Panc1 (cell line): ENCODE results near the gene MEP1B. TPM values are rescaled to one million over a fixed set of nuclear protein-coding genes. Genes with fewer than 3 reads are reported as not detected.

Experiments used
- ATAC-seq: fragments of 200-7000 bp; cut with Tn5 transposase; 2 replicates; pipeline ENCODE4 v1.9.1; 2020; ENCODE audit warnings: mild to moderate bottlenecking, moderate library complexity
- BruUV-seq: library from RNA; stranded (reverse); fragments of 400-500 nt; replicated peaks from 2 replicates; lab custom pipeline; 2021; lab: Mats Ljungman, UMichigan
- CTCF ChIA-PET: fragments of 300-600 bp; sonication (Branson Sonifier 250); formaldehyde crosslinking; loops from one replicate; lab custom pipeline; 2022; ENCODE audit warnings: antibody characterized with exemption; lab: Charles Lee
- POLR2A ChIA-PET: fragments of 300-600 bp; sonication (Branson Sonifier 250); formaldehyde crosslinking; loops from one replicate; lab custom pipeline; 2022; ENCODE audit warnings: antibody characterized with exemption; lab: Charles Lee
- DNase-seq: peaks from one replicate; pipeline ENCODE4 v3.0.0-alpha.2; 2010; ENCODE audit warnings: low read depth, low spot score
- H3K27ac ChIP-seq: 2 replicates; pipeline ENCODE4 v1.5.1; 2011; ENCODE audit warnings: mild to moderate bottlenecking, low read length, inconsistent platforms
- H3K27me3 ChIP-seq: fragments of 200-500 bp; sonication (Bioruptor generic); 2 replicates; pipeline ENCODE4 v1.6.0; 2014; ENCODE audit warnings: low read length, inconsistent platforms; ENCODE audit not compliant: control insufficient read depth, insufficient read depth
- H3K36me3 ChIP-seq: fragments of 200-500 bp; sonication (Bioruptor generic); 2 replicates; pipeline ENCODE4 v1.5.1; 2014; ENCODE audit warnings: inconsistent platforms, mild to moderate bottlenecking, low read length, moderate library complexity; ENCODE audit not compliant: control insufficient read depth, insufficient read depth
- H3K4me1 ChIP-seq: 2 replicates; pipeline ENCODE4 v1.5.1; 2011; ENCODE audit warnings: inconsistent platforms, mild to moderate bottlenecking, low read length, moderate library complexity; ENCODE audit not compliant: control insufficient read depth, insufficient read depth
- H3K4me3 ChIP-seq, 2 experiments: 2 replicates each; pipeline ENCODE4 v1.5.1; 2011 to 2012; ENCODE audit warnings: low read depth in 2 of 2, low read length in 2 of 2, mild to moderate bottlenecking in 2 of 2, inconsistent platforms in 1 of 2, moderate library complexity in 1 of 2
- H3K9me3 ChIP-seq: fragments of 200-500 bp; sonication (Bioruptor generic); 2 replicates; pipeline ENCODE4 v1.5.1; 2014; ENCODE audit warnings: low read depth, mild to moderate bottlenecking, inconsistent platforms, low read length, moderate library complexity; ENCODE audit not compliant: control insufficient read depth, insufficient read depth
- CTCF ChIP-seq: fragments of 450-650 bp; IDR thresholded peaks from 2 replicates; pipeline ENCODE4 v1.5.1; 2017; ENCODE audit warnings: mild to moderate bottlenecking
- POLR2AphosphoS5 ChIP-seq: IDR thresholded peaks from 2 replicates; pipeline ENCODE4 v1.6.1; 2012; ENCODE audit warnings: mild to moderate bottlenecking, low read depth, low read length, moderate library complexity
- REST ChIP-seq, 2 experiments: IDR thresholded peaks; 2 replicates each; pipeline ENCODE4 v1.6.1; 2011 to 2012; ENCODE audit warnings: low read depth in 2 of 2, control low read depth in 1 of 2, low read length in 1 of 2, mild to moderate bottlenecking in 1 of 2, moderate library complexity in 1 of 2; ENCODE audit not compliant: insufficient read depth in 1 of 2
- SIN3A ChIP-seq: IDR thresholded peaks from 2 replicates; pipeline ENCODE4 v1.6.1; 2012; ENCODE audit warnings: low read depth, mild to moderate bottlenecking, low read length, moderate library complexity, borderline replicate concordance; ENCODE audit not compliant: insufficient read depth
- TCF7L2 ChIP-seq: IDR thresholded peaks from 2 replicates; pipeline ENCODE4 v1.6.1; 2011; ENCODE audit warnings: mild to moderate bottlenecking, low read depth, low read length, inconsistent platforms
- in situ Hi-C: cut with HindIII; loops from 2 replicates; pipeline ENCODE4 v1.10.0; 2016; ENCODE audit warnings: low sequenced_read_pairs, low pct_unique_long_range_greater_than_20kb
- intact Hi-C: fragments of 100-400 bp; cut with micrococcal nuclease; formaldehyde crosslinking; loops from one replicate; pipeline ENCODE4 v1.10.0; 2022; ENCODE audit not compliant: unreplicated experiment
- total RNA-seq: library from RNA; stranded (reverse); gene quantifications from one replicate; pipeline ENCODE4 v1.2.1, GENCODE V29; 2021; ENCODE audit not compliant: unreplicated experiment

Gene MEP1B
- total RNA-seq, 1 experiment from 2014 or later, result 0.28 TPM

DNA sequence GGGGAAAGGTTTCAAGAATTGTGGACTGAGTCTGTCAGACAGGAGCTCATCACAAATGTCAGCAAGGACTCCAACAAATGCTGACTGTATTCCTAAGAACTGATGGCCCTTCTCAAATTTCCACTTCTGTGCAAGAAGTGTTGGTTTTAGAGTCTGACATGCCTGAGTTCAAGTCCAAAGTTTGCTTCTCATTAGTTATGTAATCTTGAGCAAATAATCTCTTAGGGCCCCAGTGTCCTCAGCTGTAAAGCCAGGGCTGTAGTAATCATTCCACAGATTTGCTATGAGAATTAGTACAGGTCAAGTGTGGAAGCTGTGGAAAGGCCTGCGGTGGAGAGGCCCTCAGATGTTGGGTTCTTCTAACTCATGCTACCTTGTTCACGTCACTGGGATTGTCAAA lies 23.9 kb downstream of the MEP1B start:
- no TSS peak for BruUV-seq
- Histone ChIP-seq H3K9me3 (no peaks in the 10 kb centered on the region), H3K4me1 (no peaks in the 10 kb centered on the region), H3K27me3 (no peaks in the 10 kb centered on the region), H3K36me3 (no peaks in the 10 kb centered on the region), H3K4me3 (no peak overlapping the region), H3K27ac (no peak overlapping the region)
- in situ Hi-C loops (no loop called here), intact Hi-C loops (no loop called here)
- TF ChIP-seq POLR2AphosphoS5, result no peak
- TF ChIP-seq TCF7L2, result no peak
- no peak for TF ChIP-seq SIN3A
- TF ChIP-seq REST (IDR thresholded peaks at IDR 0.05; ENCODE audit: insufficient read depth in 1 of 2, low read depth in 2 of 2, low read length in 1 of 2), result no peak
- no peak for TF ChIP-seq CTCF
- ChIA-PET CTCF (no interaction called here), POLR2A (interaction anchor here (0.6 kb wide), 1 partner anchor 257 kb away, joined by 6 read pairs; no protein-coding TSS in a partner anchor)
- DNase-seq (no peak), ATAC-seq (no peak)

DNA sequence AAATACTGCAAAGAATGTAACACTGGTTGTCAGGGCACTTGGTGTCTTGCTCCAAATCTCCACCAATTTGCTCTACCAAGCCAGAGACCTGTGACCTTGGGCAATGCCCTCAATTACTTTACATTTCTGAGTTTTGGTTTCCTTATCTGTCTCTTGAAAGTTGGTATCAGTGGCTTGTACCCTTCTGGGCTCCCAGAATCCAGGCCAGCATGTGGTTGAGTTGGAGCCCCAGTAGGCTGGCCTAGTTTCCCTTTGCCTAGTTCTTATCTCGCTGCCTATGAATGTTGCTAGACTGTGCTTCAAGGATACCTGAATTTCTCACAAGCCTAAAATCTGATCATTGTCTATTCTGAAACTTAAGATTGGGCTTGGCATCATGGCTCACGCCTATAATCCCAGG lies 26.6 kb downstream of the MEP1B start:
- Histone ChIP-seq H3K27me3 (no peaks in the 10 kb centered on the region; the same call in 1 of the 2 replicates), H3K9me3 (no peaks in the 10 kb centered on the region), H3K36me3 (no peaks in the 10 kb centered on the region), H3K4me3 (no peak overlapping the region), H3K4me1 (no peaks in the 10 kb centered on the region), H3K27ac (no peak overlapping the region)
- POLR2A ChIA-PET, result no interaction called here
- ATAC-seq, result no peak
- no peak for TF ChIP-seq SIN3A
- TF ChIP-seq REST (IDR thresholded peaks at IDR 0.05; ENCODE audit: insufficient read depth in 1 of 2, low read depth in 2 of 2, low read length in 1 of 2), result no peak
- no peak for TF ChIP-seq CTCF
- TF ChIP-seq POLR2AphosphoS5, result no peak
- no peak for TF ChIP-seq TCF7L2
- no peak for DNase-seq
- CTCF ChIA-PET, result no interaction called here
- no TSS peak for BruUV-seq
- intact Hi-C loops (no loop called here), in situ Hi-C loops (no loop called here)
